Heart left ventricle (tissue), 13 donors: ENCODE data around the gene CACNA1C.

Source experiments
- POLR2A ChIP-seq, 2 donors: fragments of 450-650 bp; IDR thresholded peaks; one replicate each; pipeline ENCODE4 v1.6.1; 2017; ENCODE audit warnings: antibody characterized with exemption in 2 of 2, mild to moderate bottlenecking in 2 of 2, moderate library complexity in 2 of 2
- TF ChIP-seq, protein P1 (sequence below), 12 donors: fragments of 200-600 bp; sonication (generic) in 4 of 12; IDR thresholded peaks; one replicate each; pipeline versions ENCODE4 v1.5.0 to v1.8.0; 2018 to 2022; ENCODE audit warnings: antibody characterized with exemption in 12 of 12, mild to moderate bottlenecking in 5 of 12
- donor health status: ischemic (EF 13 %, LVEDD 7.1; RV severe dilation, severe dysfunction).
- donor health status: DM: no; HTN: yes; CAD: no.
- donor health status: DM: no; HTN: no; CAD: no.
- donor health status: ischemic (EF 25% LVEDD 6.9; RV normal size, moderate dysfunction).
- donor health status: ischemic (EF 25% LVEDD 5.7; RV mildly dilated, moderate dysfunction).
- donor health status: ischemic (EF 35%, LVEDD 5.7; RV mildly dilated, moderate dysfunction).
- donor health status: nonischemic (EF 11% LVEDD 7.7; RV severe dilation, severe dysfunction).
- donor health status: DM: yes; HTN: yes; CAD: no.
- donor health status: PGD.
- donor health status: ischemic (EF 29% LVEDD 5.4; RV normal size, mild dysfunction).
- donor health status: nonischemic (EF 23%, LVEDD 6.1; RV moderate dilation, normal function).

DNA sequence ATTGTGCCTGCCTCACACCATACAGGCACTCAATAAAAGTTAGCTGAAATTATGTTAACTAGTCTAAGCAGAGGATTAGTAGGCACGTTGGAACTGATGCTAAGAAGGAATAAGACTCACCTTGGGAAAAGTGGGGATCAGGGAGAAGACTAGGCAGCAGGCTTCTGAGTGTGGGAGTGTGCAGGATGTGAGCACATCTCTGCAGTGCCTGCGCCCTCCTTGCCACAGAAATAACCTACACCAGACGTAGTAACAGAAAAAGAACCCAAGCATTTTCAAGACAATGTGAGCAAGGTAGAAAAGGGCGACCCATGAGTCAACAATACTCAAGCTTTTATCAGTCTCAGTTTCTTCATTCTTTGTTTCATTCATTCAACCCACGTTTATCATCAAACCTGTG, 113.9 kb downstream of the CACNA1C start:
- TF ChIP-seq, protein P1, sequence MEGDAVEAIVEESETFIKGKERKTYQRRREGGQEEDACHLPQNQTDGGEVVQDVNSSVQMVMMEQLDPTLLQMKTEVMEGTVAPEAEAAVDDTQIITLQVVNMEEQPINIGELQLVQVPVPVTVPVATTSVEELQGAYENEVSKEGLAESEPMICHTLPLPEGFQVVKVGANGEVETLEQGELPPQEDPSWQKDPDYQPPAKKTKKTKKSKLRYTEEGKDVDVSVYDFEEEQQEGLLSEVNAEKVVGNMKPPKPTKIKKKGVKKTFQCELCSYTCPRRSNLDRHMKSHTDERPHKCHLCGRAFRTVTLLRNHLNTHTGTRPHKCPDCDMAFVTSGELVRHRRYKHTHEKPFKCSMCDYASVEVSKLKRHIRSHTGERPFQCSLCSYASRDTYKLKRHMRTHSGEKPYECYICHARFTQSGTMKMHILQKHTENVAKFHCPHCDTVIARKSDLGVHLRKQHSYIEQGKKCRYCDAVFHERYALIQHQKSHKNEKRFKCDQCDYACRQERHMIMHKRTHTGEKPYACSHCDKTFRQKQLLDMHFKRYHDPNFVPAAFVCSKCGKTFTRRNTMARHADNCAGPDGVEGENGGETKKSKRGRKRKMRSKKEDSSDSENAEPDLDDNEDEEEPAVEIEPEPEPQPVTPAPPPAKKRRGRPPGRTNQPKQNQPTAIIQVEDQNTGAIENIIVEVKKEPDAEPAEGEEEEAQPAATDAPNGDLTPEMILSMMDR (IDR thresholded peaks at IDR 0.05): no peak
- no peak for TF ChIP-seq POLR2A (IDR thresholded peaks at IDR 0.05)
